HepG2 (cell line): Measurements from ENCODE around the gene ANKFY1. TPM values are rescaled to one million over a fixed set of nuclear protein-coding genes. Genes with fewer than 3 reads are reported as not detected.

Source experiments
- GATA4 ChIP-seq: sonication (generic); IDR thresholded peaks from 2 replicates; pipeline ENCODE4 v1.6.1; 2016; ENCODE audit warnings: antibody characterized with exemption, low read depth, borderline replicate concordance
- HMGA1 ChIP-seq: sonication (generic); formaldehyde crosslinking; conservative IDR thresholded peaks from 2 replicates; pipeline ENCODE4 v1.4.0; 2020; ENCODE audit warnings: missing genetic modification reagents
- HNF1A ChIP-seq, 2 experiments: sonication (generic) in 1 of 2; formaldehyde crosslinking in 1 of 2; IDR thresholded peaks; 2 replicates each; pipeline versions ENCODE4 v1.4.0 to v1.6.1; 2016 to 2020; ENCODE audit warnings: borderline replicate concordance in 1 of 2, low read depth in 1 of 2, mild to moderate bottlenecking in 1 of 2, missing genetic modification reagents in 1 of 2
- HOXA9 ChIP-seq: sonication (generic); formaldehyde crosslinking; IDR thresholded peaks from 2 replicates; pipeline ENCODE4 v1.8.1; 2022; ENCODE audit warnings: missing genetic modification reagents, mild to moderate bottlenecking, moderate library complexity, borderline replicate concordance
- KIAA2018 ChIP-seq: sonication (generic); formaldehyde crosslinking; IDR thresholded peaks from 2 replicates; pipeline ENCODE4 v1.5.0; 2020; ENCODE audit warnings: mild to moderate bottlenecking, missing genetic modification reagents, borderline replicate concordance
- POLR2AphosphoS2 ChIP-seq: IDR thresholded peaks from 2 replicates; pipeline ENCODE4 v1.6.1; 2011; ENCODE audit warnings: low read depth, low read length, improper control_type of control experiment
- TFE3 ChIP-seq: IDR thresholded peaks from 2 replicates; pipeline ENCODE4 v1.6.1; 2016
- ZMAT5 ChIP-seq: sonication (generic); formaldehyde crosslinking; IDR thresholded peaks from 2 replicates; pipeline ENCODE4 v1.5.0; 2020; ENCODE audit warnings: mild to moderate bottlenecking, low read depth, missing genetic modification reagents, borderline replicate concordance
- ZNF431 ChIP-seq: sonication (generic); formaldehyde crosslinking; IDR thresholded peaks from 2 replicates; pipeline ENCODE4 v1.9.0; 2022; ENCODE audit warnings: missing genetic modification reagents, low read depth, mild to moderate bottlenecking, borderline replicate concordance
- polyA plus RNA-seq, 8 experiments: library from polyadenylated mRNA; depleted of rRNA in 3 of 8; stranded (reverse) in 7 of 8; unstranded in 1 of 8; fragments of >200 nt; fragmentation: Illumina TruSeq in 4 of 8; extraction: Trizol in 4 of 8; gene quantifications; 2 replicates each; pipeline versions ENCODE4 v1.2.1 to v1.2.3, GENCODE V29; 2011 to 2016; ENCODE audit warnings: low read depth in 4 of 8, missing spikeins in 1 of 8, mixed read lengths in 1 of 8; ENCODE audit not compliant: insufficient read depth in 1 of 8
- total RNA-seq, 5 experiments: library from RNA; depleted of rRNA; stranded (reverse); fragments of >200 nt; fragmentation: Illumina TruSeq; extraction: Trizol; gene quantifications; 2 replicates each; pipeline ENCODE4 v1.2.3, GENCODE V29; 2016; ENCODE audit warnings: low read depth in 1 of 5
- TF ChIP-seq, protein P1 (sequence below): sonication (generic); formaldehyde crosslinking; conservative IDR thresholded peaks from 2 replicates; pipeline ENCODE4 v1.5.0; 2020; ENCODE audit warnings: missing genetic modification reagents

ANKFY1 gene
- total and polyA plus RNA-seq, 2 of the 13 experiments (the other 11 are each of a cell fraction or from before 2014, with no cell fraction given) = 11.9 to 16.8 TPM

DNA sequence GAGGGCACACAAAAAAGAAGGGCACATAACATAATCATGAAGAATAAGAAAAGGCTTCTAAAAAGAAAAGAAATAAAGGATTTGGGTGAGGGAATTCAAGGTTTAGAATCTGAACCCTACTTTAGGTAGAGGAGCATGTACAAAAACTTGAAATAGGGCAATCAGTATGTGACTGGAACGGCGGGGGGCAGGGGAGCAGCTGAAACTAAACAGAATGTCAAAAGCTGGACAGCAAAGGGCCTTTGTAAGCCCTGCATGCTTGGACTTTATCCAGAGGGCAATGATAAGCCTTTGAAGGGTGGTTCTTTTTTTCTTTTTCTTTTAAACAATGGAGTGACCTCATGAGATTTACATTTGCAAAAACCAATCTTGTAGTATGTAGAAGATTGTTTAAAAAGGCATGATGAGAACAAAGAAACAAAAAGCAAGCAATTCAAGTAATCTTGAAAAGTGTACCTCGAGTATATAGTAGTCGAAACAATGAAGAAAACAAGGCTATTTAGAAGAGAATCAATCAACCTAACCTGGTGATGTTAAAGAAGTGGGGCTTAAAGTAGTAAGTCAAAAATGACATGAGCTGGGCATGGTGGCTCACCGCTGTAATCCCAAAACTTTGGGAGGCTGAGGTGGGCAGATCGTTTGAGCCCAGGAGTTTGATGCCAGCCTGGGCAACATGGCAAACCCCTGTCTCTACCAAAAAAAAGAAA, 46.7 kb upstream of the ANKFY1 start (continued):
- TF ChIP-seq TFE3 (0 out of 2 replicates have a peak, but pooled peaks have one; percentile 32), GATA4 (no peak), HNF1A (IDR thresholded peaks at IDR 0.05; ENCODE audit: low read depth) (no peak), HNF1A (CRISPR knock-in tag; IDR thresholded peaks at IDR 0.05; ENCODE audit: borderline replicate concordance) (peak; percentile 15; the same call in 1 of the 2 replicates), KIAA2018 (CRISPR knock-in tag) (no peak), HOXA9 (CRISPR knock-in tag) (no peak), HMGA1 (CRISPR knock-in tag) (no peak), POLR2AphosphoS2 (no peak), ZNF431 (CRISPR knock-in tag) (no peak), ZMAT5 (CRISPR knock-in tag) (no peak)
- TF ChIP-seq, protein P1, sequence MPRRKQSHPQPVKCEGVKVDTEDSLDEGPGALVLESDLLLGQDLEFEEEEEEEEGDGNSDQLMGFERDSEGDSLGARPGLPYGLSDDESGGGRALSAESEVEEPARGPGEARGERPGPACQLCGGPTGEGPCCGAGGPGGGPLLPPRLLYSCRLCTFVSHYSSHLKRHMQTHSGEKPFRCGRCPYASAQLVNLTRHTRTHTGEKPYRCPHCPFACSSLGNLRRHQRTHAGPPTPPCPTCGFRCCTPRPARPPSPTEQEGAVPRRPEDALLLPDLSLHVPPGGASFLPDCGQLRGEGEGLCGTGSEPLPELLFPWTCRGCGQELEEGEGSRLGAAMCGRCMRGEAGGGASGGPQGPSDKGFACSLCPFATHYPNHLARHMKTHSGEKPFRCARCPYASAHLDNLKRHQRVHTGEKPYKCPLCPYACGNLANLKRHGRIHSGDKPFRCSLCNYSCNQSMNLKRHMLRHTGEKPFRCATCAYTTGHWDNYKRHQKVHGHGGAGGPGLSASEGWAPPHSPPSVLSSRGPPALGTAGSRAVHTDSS = no peak
